Thyroid gland (tissue), 4 donors: ENCODE measurements around the gene MYO1G. TPM values are rescaled to one million over a fixed set of nuclear protein-coding genes. Genes with fewer than 3 reads are reported as not detected.

Source experiments
- DNase-seq, 2 donors: peaks; one replicate each; pipeline ENCODE4 v3.0.0-alpha.2; 2019
- H3K27ac ChIP-seq, 3 donors: fragments of 200-600 bp; sonication (generic); 1 replicate in 2 of 3; 2 replicates in 1 of 3; pipeline ENCODE4 v1.5.1; 2016 to 2019; ENCODE audit warnings: mild to moderate bottlenecking in 1 of 3, moderate library complexity in 1 of 3
- H3K27me3 ChIP-seq: fragments of 200-600 bp; sonication (generic); one replicate; pipeline ENCODE4 v1.5.1; 2019
- H3K36me3 ChIP-seq, 2 donors: fragments of 200-600 bp; sonication (generic); one replicate each; pipeline ENCODE4 v1.5.1; 2016 to 2019
- H3K4me1 ChIP-seq, 2 donors: fragments of 200-600 bp; sonication (generic); one replicate each; pipeline ENCODE4 v1.5.1; 2017 to 2019
- H3K4me3 ChIP-seq, 3 donors: fragments of 200-600 bp; sonication (generic); replicated peaks in 1 of 3; 1 replicate in 2 of 3; 2 replicates in 1 of 3; pipeline ENCODE4 v1.5.1; 2016; ENCODE audit warnings: mild to moderate bottlenecking in 1 of 3
- H3K9me3 ChIP-seq: fragments of 200-600 bp; sonication (generic); one replicate; pipeline ENCODE4 v1.5.1; 2017
- POLR2A ChIP-seq, 2 donors: fragments of 450-650 bp; IDR thresholded peaks; one replicate each; pipeline ENCODE4 v1.6.1; 2017; ENCODE audit warnings: antibody characterized with exemption in 2 of 2, mild to moderate bottlenecking in 2 of 2, moderate library complexity in 1 of 2
- WGBS, 2 donors: methylation state at CpG; one replicate each; pipeline ENCODE4 v1.1.5; 2017; 5-methylcytosine and 5-hydroxymethylcytosine counted together
- intact Hi-C: fragments of 100-400 bp; cut with DNase I; formaldehyde crosslinking; loops from one replicate; pipeline ENCODE4 v1.15.1; 2023
- total RNA-seq, 4 donors: library from RNA; depleted of rRNA; stranded (reverse); fragments of >200 nt; gene quantifications; one replicate each; pipeline ENCODE4 v1.2.3, GENCODE V29; 2016
- TF ChIP-seq, protein P1 (sequence below), 6 experiments: fragments of 200-600 bp in 3 of 6; fragments of 450-650 bp in 3 of 6; sonication (generic) in 3 of 6; IDR thresholded peaks; one replicate each; pipeline ENCODE4 v1.5.1; 2016 to 2019; ENCODE audit warnings: antibody characterized with exemption in 6 of 6, mild to moderate bottlenecking in 2 of 6, inconsistent platforms in 1 of 6, moderate library complexity in 1 of 6

The MYO1G gene
- total RNA-seq, 4 donors from 2014 or later: 0.78 to 3.8 (median 2.0) TPM

DNA sequence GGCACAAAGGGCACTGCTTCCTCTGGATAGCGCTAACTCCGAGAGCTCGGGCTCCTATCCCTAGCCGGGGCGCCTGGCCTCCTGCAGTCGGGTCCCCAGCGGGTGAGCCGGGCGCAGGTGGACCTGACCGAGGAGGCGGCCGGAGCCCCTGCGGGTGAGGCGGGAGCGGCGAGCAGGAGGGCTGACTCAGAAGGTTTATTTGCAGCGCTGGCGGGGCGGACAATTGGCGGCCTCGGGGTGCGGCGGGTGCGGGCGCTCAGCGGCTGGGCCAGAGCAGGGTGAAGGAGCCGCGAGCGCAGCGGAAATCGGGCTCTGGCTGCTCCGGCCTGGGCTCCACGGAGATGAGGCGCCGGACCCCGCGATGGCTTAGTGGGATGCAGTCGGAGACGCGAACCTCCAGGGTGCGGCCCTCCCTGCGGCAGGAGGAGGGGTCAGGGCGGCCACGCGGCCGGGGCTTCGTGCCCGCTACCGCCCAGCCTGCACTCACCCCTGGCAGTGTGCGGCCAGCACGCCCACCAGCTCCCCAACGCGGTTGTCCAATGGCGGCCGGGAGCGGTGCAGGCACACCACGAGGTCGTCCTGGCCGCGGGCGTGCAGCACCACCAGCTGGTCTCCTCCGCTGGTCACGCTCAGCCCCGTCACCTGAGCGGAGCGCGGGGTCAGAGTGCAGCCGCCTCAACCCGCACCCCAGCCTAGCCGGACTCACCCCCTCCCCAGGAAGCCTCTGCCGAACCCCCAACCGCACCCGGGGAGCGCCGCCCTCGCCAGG lies 16.1 kb downstream of the MYO1G start:
- H3K27ac ChIP-seq: no peak overlapping the region
- no peaks in the 10 kb centered on the region for H3K27me3 ChIP-seq
- no peaks in the 10 kb centered on the region for H3K36me3 ChIP-seq
- peak overlapping the region in 1 of 3 donors; percentile 29 for H3K4me3 ChIP-seq
- intact Hi-C loops: no loop called here
- 13 to 39% methylated on average over 8 to 21 of the region's 76 CpGs for WGBS, 2 donors
- peaks cover 16 to 25% of the 10 kb centered on the region in 2 donors for H3K4me1 ChIP-seq
- no peaks in the 10 kb centered on the region for H3K9me3 ChIP-seq
- peak; percentile 53 to 57 for DNase-seq
- TF ChIP-seq, protein P1, sequence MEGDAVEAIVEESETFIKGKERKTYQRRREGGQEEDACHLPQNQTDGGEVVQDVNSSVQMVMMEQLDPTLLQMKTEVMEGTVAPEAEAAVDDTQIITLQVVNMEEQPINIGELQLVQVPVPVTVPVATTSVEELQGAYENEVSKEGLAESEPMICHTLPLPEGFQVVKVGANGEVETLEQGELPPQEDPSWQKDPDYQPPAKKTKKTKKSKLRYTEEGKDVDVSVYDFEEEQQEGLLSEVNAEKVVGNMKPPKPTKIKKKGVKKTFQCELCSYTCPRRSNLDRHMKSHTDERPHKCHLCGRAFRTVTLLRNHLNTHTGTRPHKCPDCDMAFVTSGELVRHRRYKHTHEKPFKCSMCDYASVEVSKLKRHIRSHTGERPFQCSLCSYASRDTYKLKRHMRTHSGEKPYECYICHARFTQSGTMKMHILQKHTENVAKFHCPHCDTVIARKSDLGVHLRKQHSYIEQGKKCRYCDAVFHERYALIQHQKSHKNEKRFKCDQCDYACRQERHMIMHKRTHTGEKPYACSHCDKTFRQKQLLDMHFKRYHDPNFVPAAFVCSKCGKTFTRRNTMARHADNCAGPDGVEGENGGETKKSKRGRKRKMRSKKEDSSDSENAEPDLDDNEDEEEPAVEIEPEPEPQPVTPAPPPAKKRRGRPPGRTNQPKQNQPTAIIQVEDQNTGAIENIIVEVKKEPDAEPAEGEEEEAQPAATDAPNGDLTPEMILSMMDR (IDR thresholded peaks at IDR 0.05): peak in 2 of 6 experiments; percentile 27 to 30
- TF ChIP-seq POLR2A (IDR thresholded peaks at IDR 0.05): no peak

GRCh38 chr7:44961844-44962482 lies 16.9 kb downstream of the MYO1G start:
- intact Hi-C loops: no loop called here
- Histone ChIP-seq H3K4me3 (peak overlapping the region in 1 of 3 donors; percentile 29), H3K9me3 (no peaks in the 10 kb centered on the region), H3K27ac (no peak overlapping the region), H3K36me3 (no peaks in the 10 kb centered on the region), H3K27me3 (no peaks in the 10 kb centered on the region), H3K4me1 (peaks cover 13 to 18% of the 10 kb centered on the region in 2 donors)
- no peak for DNase-seq
- WGBS, 2 donors: 74 to 84% methylated on average over 4 to 5 of the region's 16 CpGs
- TF ChIP-seq, protein P1 (IDR thresholded peaks at IDR 0.05): no peak
- TF ChIP-seq POLR2A (IDR thresholded peaks at IDR 0.05): no peak

DNA sequence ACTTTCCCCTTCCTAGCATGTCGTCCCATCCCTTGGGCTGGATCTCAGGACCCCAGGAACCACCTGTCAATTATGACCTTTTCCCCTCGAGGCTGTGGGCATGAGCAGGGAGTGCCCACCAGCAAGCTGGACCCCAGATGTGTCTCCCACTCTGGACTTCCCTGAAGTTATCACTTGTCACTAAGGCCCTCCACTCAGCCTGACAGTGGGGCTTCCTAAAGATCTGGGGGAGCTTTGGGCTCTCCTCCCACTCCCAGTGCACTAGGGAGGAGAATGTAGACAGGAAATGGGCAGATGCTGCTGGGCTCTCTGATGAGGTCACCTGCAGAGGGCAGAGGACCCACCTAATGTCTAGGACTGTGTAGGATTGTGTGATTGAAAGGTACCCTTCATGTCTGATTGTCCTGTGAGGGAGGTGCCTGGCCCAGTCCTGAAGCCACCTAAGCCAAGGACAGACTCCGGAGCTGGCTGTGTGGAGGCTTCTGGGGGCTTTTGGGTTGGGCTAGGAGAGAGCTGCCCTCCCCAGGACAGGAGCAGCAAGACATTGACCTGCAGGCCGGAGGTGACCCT lies 18.7 kb downstream of the MYO1G start:
- H3K4me1 ChIP-seq: peaks cover 9 to 12% of the 10 kb centered on the region in 2 donors
- TF ChIP-seq POLR2A (IDR thresholded peaks at IDR 0.05): no peak
- TF ChIP-seq, protein P1 (IDR thresholded peaks at IDR 0.05): no peak
- H3K27ac ChIP-seq: no peak overlapping the region
- intact Hi-C loops: no loop called here
- no peak overlapping the region for H3K4me3 ChIP-seq
- H3K27me3 ChIP-seq: no peaks in the 10 kb centered on the region
- no peaks in the 10 kb centered on the region for H3K9me3 ChIP-seq
- no peaks in the 10 kb centered on the region for H3K36me3 ChIP-seq
- WGBS, 2 donors: 83 to 86% methylated on average over 4 of the region's 4 CpGs
- DNase-seq: no peak

GRCh38 chr7:44959433-44959951 lies 19.3 kb downstream of the MYO1G start:
- intact Hi-C loops: no loop called here
- 70 to 74% methylated on average over 8 of the region's 8 CpGs for WGBS, 2 donors
- no peak overlapping the region for H3K27ac ChIP-seq
- no peak for DNase-seq
- H3K9me3 ChIP-seq: no peaks in the 10 kb centered on the region
- TF ChIP-seq, protein P1 (IDR thresholded peaks at IDR 0.05): no peak
- TF ChIP-seq POLR2A (IDR thresholded peaks at IDR 0.05): no peak
- no peaks in the 10 kb centered on the region for H3K36me3 ChIP-seq
- no peaks in the 10 kb centered on the region for H3K27me3 ChIP-seq
- no peak overlapping the region for H3K4me3 ChIP-seq
- peaks cover 9 to 12% of the 10 kb centered on the region in 2 donors for H3K4me1 ChIP-seq
